LNCaP clone FGC (cell line): ENCODE measurements around the gene SPOCD1.

Experiments used
- DNase-seq: peaks from one replicate; pipeline ENCODE4 v3.0.0-alpha.2; 2011; ENCODE audit warnings: low read depth
- H3K4me3 ChIP-seq: 2 replicates; pipeline ENCODE4 v1.5.1; 2011; ENCODE audit warnings: mild to moderate bottlenecking, low read depth, low read length, control low read depth
- CTCF ChIP-seq: IDR thresholded peaks from 2 replicates; pipeline ENCODE4 v1.5.1; 2012; ENCODE audit warnings: mild to moderate bottlenecking; ENCODE audit not compliant: control insufficient read depth, insufficient read depth; ENCODE audit errors: extremely low read depth

SPOCD1 gene

GRCh38 chr1:31755850-31756492 is 59.9 kb downstream of the SPOCD1 start:
- H3K4me3 ChIP-seq = no peak overlapping the region
- TF ChIP-seq CTCF = no peak
- DNase-seq = no peak

GRCh38 chr1:31755197-31755611 is 60.6 kb downstream of the SPOCD1 start:
- TF ChIP-seq CTCF = no peak
- H3K4me3 ChIP-seq = no peak overlapping the region
- DNase-seq = no peak

GRCh38 chr1:31754397-31754796 is 61.4 kb downstream of the SPOCD1 start:
- TF ChIP-seq CTCF = no peak
- H3K4me3 ChIP-seq = no peak overlapping the region
- no peak for DNase-seq

GRCh38 chr1:31753707-31754349 is 62.0 kb downstream of the SPOCD1 start:
- no peak overlapping the region for H3K4me3 ChIP-seq
- no peak for TF ChIP-seq CTCF
- DNase-seq = no peak

GRCh38 chr1:31752952-31753475 is 62.8 kb downstream of the SPOCD1 start:
- TF ChIP-seq CTCF = no peak
- H3K4me3 ChIP-seq = no peak overlapping the region
- DNase-seq = no peak

- no peak for DNase-seq
- TF ChIP-seq CTCF = no peak
- H3K4me3 ChIP-seq = no peak overlapping the region
Measured at GRCh38 chr1:31752258-31752657, 63.6 kb downstream of the SPOCD1 start.
